NCI-H1930 (cell line): ENCODE data around the gene VPS13D.
"Not testable (repeated sequence)": the region's sequence is repeated elsewhere in the genome, so short reads cannot be mapped to it uniquely, and the experiment has no call there.

Source experiments
- DNase-seq, 2 experiments: peaks; one replicate each; lab custom pipeline; 2025; lab: John Stamatoyannopoulos, UW

Gene VPS13D

DNA sequence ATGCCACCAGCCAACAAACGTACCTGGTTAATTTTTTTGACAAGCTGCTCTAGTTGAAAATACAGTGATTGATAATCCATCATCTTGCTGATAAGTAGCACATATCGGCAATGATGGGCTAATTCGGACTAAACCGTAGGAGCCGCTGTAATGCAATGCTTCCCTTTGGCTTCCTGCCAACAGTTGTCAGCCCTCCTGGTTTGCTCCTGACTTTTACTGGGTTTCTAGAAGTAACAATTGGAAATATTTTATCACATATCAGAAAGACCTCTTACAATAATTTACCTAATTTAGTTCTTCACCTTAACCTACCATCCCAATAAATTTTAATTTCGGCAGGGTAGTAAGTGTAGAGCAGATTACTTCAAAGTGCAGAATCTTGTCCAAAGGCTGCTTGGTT, 239.7 kb downstream of the VPS13D start:
- no peak for DNase-seq

DNA sequence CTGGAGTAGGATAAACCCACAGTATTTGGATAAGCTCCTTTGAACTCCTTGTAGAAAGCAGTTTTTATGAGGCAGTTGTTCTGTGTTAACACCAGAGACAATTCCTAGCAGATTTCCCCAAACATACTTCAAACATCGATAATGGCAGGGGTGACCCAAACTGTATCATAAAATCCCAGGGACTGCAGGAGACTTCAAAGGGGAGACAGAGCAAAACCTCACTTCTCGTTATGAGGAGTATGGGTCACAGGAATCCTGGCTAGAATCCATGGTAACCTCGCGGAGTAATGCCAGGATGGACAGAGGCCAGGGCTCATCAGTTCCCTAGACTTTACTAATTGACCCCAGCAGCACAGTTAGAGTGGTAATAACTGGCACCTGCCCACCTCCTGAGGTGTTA, 240.2 kb downstream of the VPS13D start:
- no peak for DNase-seq

DNA sequence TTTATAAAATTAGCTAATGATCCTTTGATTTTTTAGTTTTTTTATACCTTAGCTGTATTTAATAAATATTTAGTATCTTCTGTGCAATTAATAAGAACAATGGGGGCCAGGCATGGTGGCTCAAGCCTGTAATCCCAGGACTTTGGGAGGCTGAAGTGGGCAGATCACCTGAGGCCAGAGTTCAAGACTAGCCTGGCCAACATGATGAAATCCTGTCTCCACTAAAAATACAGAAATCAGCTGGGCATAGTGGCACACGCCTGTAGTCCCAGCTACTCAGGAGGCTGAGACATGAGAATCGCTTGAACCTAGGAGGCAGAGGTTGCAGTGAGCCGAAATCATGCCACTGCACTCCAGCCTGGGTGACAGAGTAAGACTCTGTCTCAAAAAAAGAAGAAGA, 241.1 kb downstream of the VPS13D start:
- not testable (repeated sequence) for DNase-seq

DNA sequence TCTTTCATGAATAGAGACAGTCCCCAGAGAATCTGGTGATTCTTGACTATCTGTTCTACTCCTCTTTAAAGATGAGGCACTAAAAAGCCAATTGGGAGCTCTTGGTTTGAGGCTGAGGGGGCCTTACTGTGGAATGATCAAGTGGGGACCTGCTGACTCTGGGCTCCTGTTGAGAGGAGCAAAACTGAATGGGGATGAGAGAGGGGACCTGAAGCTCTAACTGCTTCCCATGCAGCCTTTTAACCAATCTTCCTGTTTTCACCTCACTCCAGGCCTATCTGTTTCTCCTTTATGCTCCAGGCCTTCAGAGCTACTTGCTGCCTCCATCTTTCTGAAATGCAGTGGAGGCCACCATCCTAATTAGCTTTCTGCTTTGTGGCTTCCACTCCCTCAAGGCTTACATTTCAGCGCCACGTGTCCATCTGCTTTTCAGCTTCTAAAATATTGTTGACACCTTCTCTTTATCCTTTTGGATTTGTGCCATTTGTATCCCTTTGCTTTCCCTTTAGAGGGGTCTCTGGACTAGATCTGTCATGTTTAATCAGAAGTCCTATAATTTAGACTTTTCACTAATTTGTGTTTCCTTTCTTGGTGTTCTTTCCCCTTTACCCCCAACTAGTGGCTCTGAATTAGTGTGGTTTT, 242.4 kb downstream of the VPS13D start:
- DNase-seq, result no peak

- DNase-seq, result no peak
Observed at GRCh38 chr1:12472798-12473551, 243.1 kb downstream of the VPS13D start.

DNA sequence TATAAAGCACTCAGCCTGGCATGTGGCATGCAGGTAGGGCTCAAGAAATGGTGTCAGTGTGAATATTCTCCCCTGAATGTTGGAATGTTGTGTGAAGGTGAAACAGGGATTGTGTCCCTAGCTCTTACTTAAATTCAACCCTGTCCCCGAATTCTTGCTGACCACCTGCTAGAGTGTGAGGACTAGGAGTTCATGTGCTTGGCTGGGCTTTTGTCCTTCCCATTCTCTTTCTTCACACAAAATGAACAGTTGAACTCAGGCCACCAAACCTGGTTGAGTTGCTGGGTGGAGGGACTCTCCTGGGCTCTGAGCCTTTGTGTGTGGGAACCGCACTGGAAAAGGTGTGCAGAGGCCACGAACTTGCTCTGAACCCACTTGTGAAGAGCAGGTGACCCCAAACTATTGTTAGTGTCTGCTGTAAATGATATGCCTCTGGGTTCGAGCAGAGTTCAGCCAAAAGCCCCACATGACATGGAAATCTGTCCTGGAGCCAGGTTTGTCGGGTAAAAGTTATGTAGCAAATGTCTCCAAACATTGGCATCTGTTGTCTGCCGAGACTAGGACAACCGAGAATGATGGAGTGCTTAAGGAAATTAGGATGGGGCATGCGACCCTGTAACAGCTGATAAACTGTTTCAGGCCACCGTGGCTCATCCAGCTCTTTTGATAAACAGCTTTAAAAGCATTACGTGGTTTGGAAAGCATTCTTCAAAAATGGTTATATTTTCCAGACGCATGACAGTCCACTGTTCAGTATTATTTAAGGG, 243.9 kb downstream of the VPS13D start:
- no peak for DNase-seq

DNA sequence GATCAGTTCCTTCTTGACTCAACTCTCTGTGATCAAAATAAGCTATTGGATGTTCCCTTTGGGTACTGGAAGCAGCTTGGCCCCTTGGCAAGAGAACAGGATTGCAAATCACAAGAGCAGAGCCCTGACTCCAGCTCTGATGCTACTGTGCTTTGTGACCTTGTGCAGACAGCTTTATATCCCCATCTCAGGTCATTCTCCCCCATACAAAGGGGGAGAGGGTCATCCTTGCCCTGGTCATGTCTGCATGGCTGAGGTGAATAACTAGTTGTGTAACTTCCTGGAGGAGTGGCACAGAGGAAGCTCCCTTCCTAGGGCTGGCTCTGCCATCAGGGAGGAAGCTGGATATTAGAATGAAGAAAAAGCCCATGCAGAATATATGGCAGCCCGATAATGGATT, 245.3 kb downstream of the VPS13D start:
- no peak for DNase-seq

DNA sequence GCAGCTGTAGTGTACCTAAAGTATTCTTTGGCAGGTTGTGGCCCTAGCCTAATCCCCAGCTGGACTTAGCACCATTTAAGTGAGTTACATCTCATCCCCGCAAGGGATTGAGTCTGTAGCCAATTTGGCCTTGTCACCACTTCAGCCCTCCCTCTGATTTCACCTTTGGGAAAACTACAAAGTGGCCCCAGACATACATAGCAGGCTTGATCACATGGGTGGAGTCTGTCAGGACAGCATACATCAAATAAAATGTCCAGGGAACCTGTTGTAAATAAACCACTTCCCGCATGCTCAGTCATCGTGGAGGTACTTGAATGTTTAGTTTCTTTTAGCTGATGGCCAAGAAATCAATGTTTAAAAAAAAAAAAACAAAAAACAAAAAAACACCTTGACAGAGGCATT, 245.7 kb downstream of the VPS13D start:
- DNase-seq, result no peak

DNA sequence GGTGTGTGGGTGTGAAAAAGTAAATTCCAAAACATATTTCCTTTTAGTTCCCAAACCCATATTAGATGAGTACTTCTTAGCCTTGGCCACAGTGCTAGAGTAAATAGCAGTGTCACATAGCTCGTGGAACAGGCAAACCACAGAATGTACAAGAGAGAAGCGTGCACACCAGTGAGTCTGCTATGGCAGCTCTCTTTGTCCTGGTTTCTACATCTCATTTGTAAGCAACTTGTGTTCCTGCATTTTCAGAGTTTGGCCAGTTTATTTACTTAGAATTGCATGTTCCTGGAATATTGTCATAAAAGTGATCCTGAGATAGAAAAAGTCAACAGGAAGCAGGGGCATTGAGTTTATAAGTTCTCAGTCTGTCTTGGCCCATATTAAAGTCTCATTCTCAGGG, 246.1 kb downstream of the VPS13D start:
- DNase-seq, result no peak

DNA sequence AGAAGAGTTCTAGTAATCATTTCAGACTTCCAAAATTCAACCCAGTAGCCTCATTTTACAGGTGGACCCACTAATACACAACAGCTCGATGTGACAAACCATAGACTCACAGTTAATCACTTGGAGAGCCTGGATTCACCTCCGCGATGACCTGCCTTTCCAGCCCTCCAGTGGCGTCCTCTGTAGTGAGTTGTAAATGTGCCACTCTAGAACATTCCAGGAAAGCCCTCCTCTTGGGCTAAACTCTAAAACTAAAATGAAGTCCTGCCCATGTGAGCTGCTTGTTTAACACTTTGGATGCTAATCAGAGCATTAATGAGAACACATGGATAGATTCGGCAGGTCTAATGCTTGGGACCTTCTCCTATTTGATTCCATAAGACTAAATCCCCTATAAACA, 247.5 kb downstream of the VPS13D start:
- DNase-seq, result no peak

GRCh38 chr1:12477936-12478611, 248.2 kb downstream of the VPS13D start:
- DNase-seq, result no peak

GRCh38 chr1:12478612-12478985, 248.8 kb downstream of the VPS13D start:
- no peak for DNase-seq

GRCh38 chr1:12479311-12479710, 249.5 kb downstream of the VPS13D start:
- DNase-seq, result no peak

DNA sequence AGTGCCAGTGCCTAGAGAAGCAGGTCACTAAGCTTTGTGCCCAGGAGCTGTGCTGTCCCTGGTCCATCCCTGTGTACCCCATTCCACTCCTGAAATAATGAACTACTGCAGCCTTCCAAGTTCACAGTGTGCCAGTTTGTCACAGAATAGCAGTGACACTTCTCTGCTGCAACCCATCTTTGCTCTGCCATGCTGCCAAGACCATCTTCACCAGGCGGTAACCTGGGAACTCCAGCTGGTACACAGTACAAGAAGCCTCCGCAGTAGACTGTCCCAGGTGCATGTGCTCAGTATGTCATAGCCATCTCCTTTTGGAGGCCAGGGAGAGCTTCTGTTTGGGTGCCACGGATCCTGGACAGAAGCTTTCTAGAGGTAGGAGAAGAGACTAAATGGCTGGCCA, 250.2 kb downstream of the VPS13D start:
- DNase-seq, result no peak

- DNase-seq, result no peak
Observed at GRCh38 chr1:12480748-12481362, 251.0 kb downstream of the VPS13D start.

- no peak for DNase-seq
Observed at GRCh38 chr1:12481928-12482327, 252.1 kb downstream of the VPS13D start.

DNA sequence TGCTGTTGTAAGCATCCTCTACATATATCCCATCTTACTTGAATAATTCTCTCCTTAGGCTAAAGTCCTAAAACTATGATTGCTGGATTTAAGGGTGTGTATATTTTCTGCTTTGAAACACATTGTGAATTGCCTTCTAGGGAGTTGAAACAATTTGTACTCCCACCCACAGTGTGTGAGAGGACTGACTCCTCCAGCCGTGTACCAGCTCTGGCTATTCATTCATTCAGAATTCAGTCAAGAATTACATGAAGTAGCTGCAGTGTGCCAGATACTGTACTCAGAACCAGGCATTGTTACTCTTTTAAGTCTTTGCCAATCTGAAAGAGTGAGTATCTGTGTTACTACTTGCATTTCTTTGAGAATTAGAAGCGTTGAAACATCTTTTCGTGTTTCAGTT, 253.2 kb downstream of the VPS13D start:
- no peak for DNase-seq

DNA sequence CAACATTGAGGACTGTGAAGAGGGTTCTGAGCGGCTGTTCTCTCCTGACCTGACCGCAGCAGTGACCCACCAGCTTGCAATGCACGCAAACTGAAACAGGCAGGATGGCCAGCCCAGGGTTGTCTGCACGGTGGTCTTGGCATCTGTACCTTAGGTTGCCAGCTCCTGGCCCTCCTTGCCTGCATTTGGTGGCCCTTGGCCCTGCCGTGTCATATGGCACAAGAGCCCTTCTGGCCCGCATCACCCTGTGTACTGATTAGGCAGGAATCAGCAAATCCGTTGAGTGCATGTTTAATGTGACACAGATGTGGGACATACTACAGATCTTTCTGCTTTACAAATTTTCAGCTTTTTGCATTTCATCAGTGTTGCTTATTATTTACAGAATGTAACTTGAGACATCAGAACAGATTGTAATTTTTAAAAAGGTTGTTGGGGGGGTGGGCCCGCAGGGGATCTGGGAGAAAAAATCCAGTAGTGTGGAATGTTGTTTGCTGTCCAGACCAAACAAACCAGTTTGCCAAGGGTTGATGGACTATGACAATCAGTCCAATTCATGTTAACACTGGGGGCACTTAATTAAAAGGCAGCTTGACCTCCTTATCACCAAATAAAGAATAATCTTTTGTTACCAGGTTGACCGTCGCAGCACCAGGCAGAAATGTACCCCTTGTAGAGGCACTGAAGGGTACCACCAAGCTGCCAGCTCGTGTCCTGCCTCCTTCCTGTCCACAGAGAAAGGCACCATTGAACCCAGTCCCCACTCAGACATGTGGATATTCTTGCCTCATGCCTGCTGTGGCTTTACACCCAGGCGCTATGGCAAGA, 255.6 kb downstream of the VPS13D start:
- no peak for DNase-seq

DNA sequence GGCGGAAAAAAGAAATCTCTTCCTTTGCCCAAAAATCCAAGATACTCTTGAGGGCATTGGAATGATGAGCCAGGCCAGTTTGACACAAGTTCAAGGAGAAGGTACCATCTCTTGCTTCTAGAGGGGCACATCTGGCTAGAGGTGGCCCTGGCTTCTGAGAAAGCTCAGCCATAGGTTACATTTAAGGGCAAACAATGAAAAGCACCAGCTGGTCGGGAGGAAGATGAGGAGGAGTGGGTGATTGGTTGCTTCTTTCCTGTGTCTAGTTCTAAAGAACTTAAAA, 256.2 kb downstream of the VPS13D start:
- no peak for DNase-seq

DNA sequence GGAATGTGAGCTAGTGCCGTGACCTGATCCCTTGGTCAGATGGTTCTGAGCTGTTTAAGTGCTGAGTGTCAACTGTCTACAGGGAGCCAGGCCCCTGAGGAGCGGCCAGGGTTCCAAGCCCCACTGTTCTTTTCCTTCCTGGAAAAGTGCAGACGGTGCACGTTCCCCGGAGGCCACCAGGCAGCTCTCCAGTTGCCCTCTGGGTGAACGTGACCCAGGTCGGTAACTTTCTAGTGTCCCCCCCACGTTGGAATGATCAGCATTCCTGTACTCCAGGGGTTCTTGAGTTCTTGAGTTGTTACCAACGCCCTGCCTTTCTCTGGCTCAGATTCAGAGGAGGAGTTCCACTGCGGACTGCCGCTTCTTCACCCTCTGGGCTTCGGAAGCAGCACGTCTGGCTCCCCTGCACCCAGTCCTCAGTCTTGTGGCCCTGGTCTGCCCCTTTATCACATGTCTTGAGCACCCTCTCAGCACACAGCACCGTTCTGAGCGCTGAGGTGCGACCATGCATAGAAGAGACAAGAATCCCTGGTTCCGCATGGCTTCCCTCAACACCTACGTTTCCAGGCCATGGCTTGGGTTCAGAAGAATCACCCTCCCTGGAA, 256.7 kb downstream of the VPS13D start:
- no peak for DNase-seq

GRCh38 chr1:12487520-12487919, 257.7 kb downstream of the VPS13D start:
- no peak for DNase-seq
